Measurements from ENCODE around the gene RPS19.

The RPS19 gene

GRCh38 chr19:41915776-41916414 lies 55.8 kb downstream of the RPS19 start:
- DNase-seq = no peak

GRCh38 chr19:41917676-41918075 lies 57.6 kb downstream of the RPS19 start:
- DNase-seq = no peak

- DNase-seq = no peak
Observed at GRCh38 chr19:41918095-41918494, 58.0 kb downstream of the RPS19 start.

GRCh38 chr19:41918653-41919244 lies 58.7 kb downstream of the RPS19 start:
- DNase-seq = no peak

GRCh38 chr19:41919948-41920712 lies 60.1 kb downstream of the RPS19 start:
- DNase-seq = no peak

GRCh38 chr19:41920882-41921576 lies 61.0 kb downstream of the RPS19 start:
- no peak for DNase-seq

- DNase-seq = no peak
Observed at GRCh38 chr19:41921577-41922576, 61.8 kb downstream of the RPS19 start.

Measured in CD4-positive, alpha-beta T cell treated with Interleukin-1 beta for 1 hour (primary cell).